Mesothelial cell of epicardium (in vitro differentiated cells): ENCODE results near the gene ITGB3BP. TPM values are rescaled to one million over a fixed set of nuclear protein-coding genes. Genes with fewer than 3 reads are reported as not detected.

Experiments used
- DNase-seq, 2 experiments: peaks; one replicate each; pipeline ENCODE4 v3.0.0; 2021; ENCODE audit warnings: low spot score in 2 of 2; ENCODE audit not compliant: unreplicated experiment in 2 of 2
- H3K27ac Mint-ChIP-seq: 2 replicates; pipeline ENCODE4 v1.8.0; 2021; ENCODE audit warnings: mixed read lengths
- H3K27me3 Mint-ChIP-seq: 2 replicates; pipeline ENCODE4 v1.8.0; 2021; ENCODE audit warnings: low read depth, mixed read lengths
- H3K36me3 Mint-ChIP-seq: 2 replicates; pipeline ENCODE4 v1.8.0; 2021; ENCODE audit warnings: mixed read lengths
- H3K4me1 Mint-ChIP-seq: 2 replicates; pipeline ENCODE4 v1.8.0; 2021; ENCODE audit warnings: mixed read lengths
- H3K4me3 Mint-ChIP-seq: 2 replicates; pipeline ENCODE4 v1.8.0; 2021; ENCODE audit warnings: mild to moderate bottlenecking, moderate library complexity, mixed read lengths
- H3K9me3 Mint-ChIP-seq: 2 replicates; pipeline ENCODE4 v1.8.0; 2021; ENCODE audit warnings: mixed read lengths
- total RNA-seq: library from RNA; stranded (reverse); gene quantifications from 3 replicates; pipeline ENCODE4 v1.2.1, GENCODE V29; 2021
- TF ChIP-seq, protein P1 (sequence below): fragments of 200-600 bp; sonication (generic); IDR thresholded peaks from one replicate; pipeline ENCODE4 v1.5.0; 2021; ENCODE audit warnings: antibody characterized with exemption; ENCODE audit not compliant: unreplicated experiment

ITGB3BP gene
- total RNA-seq, 1 donor from 2014 or later, result 37.7 TPM

DNA sequence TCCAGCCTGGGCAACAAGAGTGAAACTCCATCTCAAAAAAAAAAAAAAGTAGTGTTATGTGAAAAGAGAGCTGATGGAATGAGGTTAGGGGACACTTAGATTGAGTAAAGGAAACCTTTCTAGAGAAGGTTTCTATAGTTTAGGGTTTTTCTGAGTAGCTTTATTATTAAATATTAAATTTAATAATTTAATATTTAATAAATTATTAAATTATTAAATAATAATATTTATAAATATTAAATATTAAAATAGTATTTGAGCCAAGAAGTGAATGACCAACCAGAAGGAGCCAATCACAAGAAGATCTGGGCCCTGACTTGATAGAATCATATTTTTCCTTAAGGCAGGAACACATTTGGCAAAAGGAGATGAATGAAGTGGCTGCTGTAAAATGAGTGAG is 104.9 kb downstream of the ITGB3BP start:
- Mint-ChIP-seq H3K27me3 (no peaks in the 10 kb centered on the region), H3K9me3 (peaks cover 3% of the 10 kb centered on the region), H3K27ac (no peak overlapping the region), H3K4me1 (no peaks in the 10 kb centered on the region), H3K36me3 (peaks cover 3% of the 10 kb centered on the region), H3K4me3 (no peak overlapping the region)
- TF ChIP-seq, protein P1, sequence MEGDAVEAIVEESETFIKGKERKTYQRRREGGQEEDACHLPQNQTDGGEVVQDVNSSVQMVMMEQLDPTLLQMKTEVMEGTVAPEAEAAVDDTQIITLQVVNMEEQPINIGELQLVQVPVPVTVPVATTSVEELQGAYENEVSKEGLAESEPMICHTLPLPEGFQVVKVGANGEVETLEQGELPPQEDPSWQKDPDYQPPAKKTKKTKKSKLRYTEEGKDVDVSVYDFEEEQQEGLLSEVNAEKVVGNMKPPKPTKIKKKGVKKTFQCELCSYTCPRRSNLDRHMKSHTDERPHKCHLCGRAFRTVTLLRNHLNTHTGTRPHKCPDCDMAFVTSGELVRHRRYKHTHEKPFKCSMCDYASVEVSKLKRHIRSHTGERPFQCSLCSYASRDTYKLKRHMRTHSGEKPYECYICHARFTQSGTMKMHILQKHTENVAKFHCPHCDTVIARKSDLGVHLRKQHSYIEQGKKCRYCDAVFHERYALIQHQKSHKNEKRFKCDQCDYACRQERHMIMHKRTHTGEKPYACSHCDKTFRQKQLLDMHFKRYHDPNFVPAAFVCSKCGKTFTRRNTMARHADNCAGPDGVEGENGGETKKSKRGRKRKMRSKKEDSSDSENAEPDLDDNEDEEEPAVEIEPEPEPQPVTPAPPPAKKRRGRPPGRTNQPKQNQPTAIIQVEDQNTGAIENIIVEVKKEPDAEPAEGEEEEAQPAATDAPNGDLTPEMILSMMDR, result no peak
- no peak for DNase-seq

DNA sequence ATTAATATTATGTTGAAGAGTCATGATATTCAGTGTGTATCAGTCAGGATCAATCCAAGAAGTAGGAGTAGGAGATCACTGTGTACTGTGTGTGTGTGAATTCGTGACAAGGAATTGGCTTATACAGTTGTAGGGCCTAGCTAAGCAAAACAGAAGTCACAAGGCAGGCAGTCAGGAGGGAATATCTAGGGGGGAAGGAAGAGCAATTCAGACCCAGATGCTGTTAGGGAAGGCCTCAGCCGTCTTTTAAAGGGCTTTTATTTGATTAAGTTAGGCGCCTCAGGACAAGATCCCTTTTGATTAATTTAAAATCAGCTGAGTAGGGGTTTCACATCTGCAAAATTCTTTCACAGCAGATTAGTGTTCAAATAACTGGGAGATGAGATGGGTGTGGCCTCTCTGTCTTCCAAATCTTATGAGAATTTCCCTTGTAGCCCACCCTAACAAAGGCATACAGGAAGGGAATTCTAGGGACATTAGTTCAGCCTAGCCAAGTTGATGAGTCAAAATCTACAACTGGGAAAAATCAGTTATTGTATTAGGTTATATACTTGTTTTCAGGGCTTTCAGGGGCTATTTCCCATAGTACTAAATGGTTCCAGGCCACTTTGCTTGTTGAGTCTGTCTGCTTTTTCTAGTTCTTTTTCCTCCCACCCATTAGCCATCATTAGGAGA is 108.2 kb downstream of the ITGB3BP start:
- TF ChIP-seq, protein P1, result no peak
- DNase-seq, result no peak
- no peaks in the 10 kb centered on the region for H3K27me3 Mint-ChIP-seq
- peaks cover 4% of the 10 kb centered on the region for H3K4me1 Mint-ChIP-seq
- no peaks in the 10 kb centered on the region for H3K36me3 Mint-ChIP-seq
- no peak overlapping the region for H3K27ac Mint-ChIP-seq
- no peak overlapping the region for H3K4me3 Mint-ChIP-seq
- H3K9me3 Mint-ChIP-seq, result no peaks in the 10 kb centered on the region

DNA sequence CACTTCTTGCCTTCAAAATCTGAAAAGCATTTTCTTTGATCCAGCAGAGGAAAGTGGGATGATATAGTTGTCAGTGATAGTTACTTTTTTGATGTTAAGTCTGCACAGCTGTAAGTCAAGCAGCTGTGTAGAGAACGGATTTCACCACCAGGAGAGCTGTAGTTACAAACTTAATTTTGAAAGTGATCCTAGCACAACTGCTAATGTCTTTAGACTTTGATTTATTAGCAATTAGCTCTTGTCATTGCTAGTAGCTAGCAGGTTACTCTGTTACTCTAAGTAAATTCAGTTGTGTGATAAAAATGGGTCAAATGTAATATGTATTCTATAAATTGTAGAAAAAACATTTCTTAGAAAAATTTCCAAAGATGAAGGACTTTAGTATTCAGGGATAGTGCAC is 109.6 kb downstream of the ITGB3BP start:
- Mint-ChIP-seq H3K27me3 (no peaks in the 10 kb centered on the region), H3K4me1 (peaks cover 4% of the 10 kb centered on the region), H3K27ac (no peak overlapping the region), H3K9me3 (no peaks in the 10 kb centered on the region), H3K36me3 (no peaks in the 10 kb centered on the region), H3K4me3 (no peak overlapping the region)
- TF ChIP-seq, protein P1, result no peak
- DNase-seq, result no peak

DNA sequence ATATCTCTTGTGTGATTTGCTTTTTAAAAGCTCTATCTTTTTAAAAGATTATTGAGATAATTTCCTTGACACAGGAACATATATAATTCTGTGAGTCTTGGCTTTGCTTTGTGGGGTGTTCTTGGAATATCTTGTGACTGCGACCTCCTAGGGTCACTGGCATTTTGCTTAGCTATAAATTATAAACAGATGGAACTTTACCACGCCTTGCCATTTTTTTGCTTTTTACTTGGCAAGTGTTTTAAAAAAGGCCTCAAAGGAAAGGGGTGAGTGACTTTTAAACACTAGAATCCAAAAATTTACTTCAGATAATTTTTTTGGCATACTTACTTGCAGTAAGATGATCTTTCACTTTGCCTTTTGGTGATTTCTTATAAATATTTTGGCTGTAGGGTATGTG is 112.0 kb downstream of the ITGB3BP start:
- TF ChIP-seq, protein P1, result no peak
- peak overlapping the region; percentile 43 for H3K27ac Mint-ChIP-seq
- no peak for DNase-seq
- H3K9me3 Mint-ChIP-seq, result no peaks in the 10 kb centered on the region
- no peak overlapping the region for H3K4me3 Mint-ChIP-seq
- H3K27me3 Mint-ChIP-seq, result no peaks in the 10 kb centered on the region
- H3K4me1 Mint-ChIP-seq, result peaks cover 4% of the 10 kb centered on the region
- no peaks in the 10 kb centered on the region for H3K36me3 Mint-ChIP-seq

DNA sequence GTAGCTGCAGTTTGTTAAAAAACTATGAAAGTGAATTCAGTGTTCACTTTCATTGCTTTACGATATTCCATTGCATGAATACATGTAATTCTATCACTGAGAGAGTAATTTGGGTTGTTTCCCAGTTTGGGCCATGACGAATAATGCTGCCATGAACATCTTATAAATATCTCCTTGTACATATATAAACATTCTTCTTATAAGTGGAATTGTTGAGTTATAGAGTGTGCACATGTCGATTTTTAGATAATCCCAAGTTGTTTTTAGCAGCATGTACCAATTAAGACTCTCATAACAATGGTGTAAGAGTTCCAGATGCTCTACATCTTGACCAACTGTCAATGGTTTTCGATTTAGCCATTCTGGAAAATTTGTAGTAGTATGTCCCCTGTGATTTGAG is 114.7 kb downstream of the ITGB3BP start:
- Mint-ChIP-seq H3K9me3 (no peaks in the 10 kb centered on the region), H3K27me3 (no peaks in the 10 kb centered on the region), H3K27ac (no peak overlapping the region), H3K36me3 (peaks cover 4% of the 10 kb centered on the region), H3K4me1 (peaks cover 11% of the 10 kb centered on the region), H3K4me3 (no peak overlapping the region)
- TF ChIP-seq, protein P1, result no peak
- DNase-seq, result no peak
